DND-41 (cell line): Measurements from ENCODE around the gene FUOM.

Experiments
- ATAC-seq: fragments of 200-7000 bp; cut with Tn5 transposase; 3 replicates; pipeline ENCODE4 v1.9.1; 2021; ENCODE audit warnings: low read depth; ENCODE audit not compliant: insufficient read depth
- DNase-seq: peaks from one replicate; pipeline ENCODE4 v3.0.0-alpha.2; 2020
- H2AFZ ChIP-seq: 2 replicates; pipeline ENCODE4 v1.6.0; 2012; ENCODE audit warnings: low read depth, low read length
- H3K27ac ChIP-seq: 2 replicates; pipeline ENCODE4 v1.5.1; 2012; ENCODE audit warnings: low read length, inconsistent platforms
- H3K27me3 ChIP-seq: fragments of 200-600 bp; sonication (generic); 2 replicates; pipeline ENCODE4 v1.6.0; 2012; ENCODE audit warnings: low read length, mild to moderate bottlenecking, inconsistent platforms; ENCODE audit not compliant: insufficient read depth, poor library complexity
- H3K36me3 ChIP-seq: 2 replicates; pipeline ENCODE4 v1.5.1; 2012; ENCODE audit warnings: low read length, inconsistent platforms; ENCODE audit not compliant: insufficient read depth
- H3K4me1 ChIP-seq: 2 replicates; pipeline ENCODE4 v1.5.1; 2012; ENCODE audit warnings: mild to moderate bottlenecking, low read length; ENCODE audit not compliant: insufficient read depth
- H3K4me2 ChIP-seq: 2 replicates; pipeline ENCODE4 v1.6.0; 2012; ENCODE audit warnings: mild to moderate bottlenecking, moderate library complexity, low read length, inconsistent platforms; ENCODE audit not compliant: insufficient read depth
- H3K4me3 ChIP-seq, 2 experiments: fragments of 200-600 bp in 1 of 2; shearing (Covaris generic) in 1 of 2; 2 replicates each; pipeline ENCODE4 v1.5.1; 2012 to 2016; ENCODE audit warnings: inconsistent platforms in 2 of 2, low read length in 2 of 2, mild to moderate bottlenecking in 2 of 2, low read depth in 1 of 2, moderate library complexity in 1 of 2
- H3K79me2 ChIP-seq: 2 replicates; pipeline ENCODE4 v1.6.0; 2012; ENCODE audit warnings: low read length, inconsistent platforms; ENCODE audit not compliant: insufficient read depth
- H3K9ac ChIP-seq: 2 replicates; pipeline ENCODE4 v1.6.0; 2012; ENCODE audit warnings: low read depth, mild to moderate bottlenecking, inconsistent platforms, low read length, moderate library complexity
- H3K9me3 ChIP-seq: 2 replicates; pipeline ENCODE4 v1.5.1; 2012; ENCODE audit warnings: low read length, moderate library complexity, mild to moderate bottlenecking, inconsistent platforms; ENCODE audit not compliant: insufficient read depth, severe bottlenecking
- H4K20me1 ChIP-seq: 2 replicates; pipeline ENCODE4 v1.6.0; 2012; ENCODE audit warnings: low read length; ENCODE audit not compliant: insufficient read depth
- CTCF ChIP-seq: IDR thresholded peaks from 2 replicates; pipeline ENCODE4 v1.5.1; 2012; ENCODE audit warnings: borderline replicate concordance, low read length, moderate library complexity, mild to moderate bottlenecking; ENCODE audit not compliant: poor library complexity, severe bottlenecking; ENCODE audit errors: extremely low read depth
- EZH2 ChIP-seq: IDR thresholded peaks from 3 replicates; pipeline ENCODE4 v1.6.1; 2012; ENCODE audit warnings: borderline replicate concordance, low read depth, mild to moderate bottlenecking, moderate library complexity, low read length, inconsistent platforms; ENCODE audit not compliant: severe bottlenecking

FUOM gene

GRCh38 chr10:133316732-133317131 lies 41.1 kb downstream of the FUOM start:
- no peaks in the 10 kb centered on the region for H3K79me2 ChIP-seq
- no peak overlapping the region for H3K27ac ChIP-seq
- H3K4me2 ChIP-seq: no peak overlapping the region
- no peak for DNase-seq
- peaks cover 10% of the 10 kb centered on the region for H3K27me3 ChIP-seq
- ATAC-seq: no peak
- no peak overlapping the region for H2AFZ ChIP-seq
- H3K9me3 ChIP-seq: no peaks in the 10 kb centered on the region
- H3K36me3 ChIP-seq: peaks cover 12% of the 10 kb centered on the region
- no peak overlapping the region for H3K4me3 ChIP-seq
- H4K20me1 ChIP-seq: peaks cover 4% of the 10 kb centered on the region; the same call in 1 of the 2 replicates
- peaks cover 6% of the 10 kb centered on the region for H3K4me1 ChIP-seq
- no peak overlapping the region for H3K9ac ChIP-seq
- TF ChIP-seq EZH2: no peak
- TF ChIP-seq CTCF: no peak

GRCh38 chr10:133316266-133316665 lies 41.6 kb downstream of the FUOM start:
- peaks cover 6% of the 10 kb centered on the region for H3K4me1 ChIP-seq
- DNase-seq: no peak
- H4K20me1 ChIP-seq: peaks cover 4% of the 10 kb centered on the region; the same call in 1 of the 2 replicates
- H3K79me2 ChIP-seq: no peaks in the 10 kb centered on the region
- no peak overlapping the region for H3K9ac ChIP-seq
- no peak overlapping the region for H3K4me3 ChIP-seq
- peaks cover 10% of the 10 kb centered on the region for H3K27me3 ChIP-seq
- no peaks in the 10 kb centered on the region for H3K9me3 ChIP-seq
- H3K27ac ChIP-seq: no peak overlapping the region
- no peak for TF ChIP-seq CTCF
- no peak for TF ChIP-seq EZH2
- no peak overlapping the region for H3K4me2 ChIP-seq
- no peak overlapping the region for H2AFZ ChIP-seq
- ATAC-seq: no peak
- H3K36me3 ChIP-seq: peaks cover 17% of the 10 kb centered on the region

GRCh38 chr10:133315847-133316246 lies 42.0 kb downstream of the FUOM start:
- Histone ChIP-seq H3K27me3 (peaks cover 10% of the 10 kb centered on the region), H4K20me1 (peaks cover 4% of the 10 kb centered on the region; the same call in 1 of the 2 replicates), H3K4me1 (peaks cover 6% of the 10 kb centered on the region), H3K4me2 (no peak overlapping the region), H3K9ac (no peak overlapping the region), H3K4me3 (no peak overlapping the region), H3K27ac (no peak overlapping the region), H3K36me3 (peaks cover 19% of the 10 kb centered on the region), H3K79me2 (no peaks in the 10 kb centered on the region), H3K9me3 (no peaks in the 10 kb centered on the region), H2AFZ (no peak overlapping the region)
- DNase-seq (no peak), ATAC-seq (no peak)
- TF ChIP-seq CTCF (no peak), EZH2 (no peak)

GRCh38 chr10:133314911-133315310 lies 42.9 kb downstream of the FUOM start:
- no peak overlapping the region for H3K4me3 ChIP-seq
- H3K4me1 ChIP-seq: peaks cover 8% of the 10 kb centered on the region
- H4K20me1 ChIP-seq: peaks cover 12% of the 10 kb centered on the region; the same call in 1 of the 2 replicates
- no peak overlapping the region for H3K9ac ChIP-seq
- no peak overlapping the region for H2AFZ ChIP-seq
- TF ChIP-seq EZH2 (no peak), CTCF (no peak)
- DNase-seq: no peak
- no peak for ATAC-seq
- H3K27me3 ChIP-seq: peaks cover 10% of the 10 kb centered on the region
- no peak overlapping the region for H3K27ac ChIP-seq
- H3K9me3 ChIP-seq: no peaks in the 10 kb centered on the region
- peaks cover 28% of the 10 kb centered on the region for H3K36me3 ChIP-seq
- H3K79me2 ChIP-seq: no peaks in the 10 kb centered on the region
- H3K4me2 ChIP-seq: no peak overlapping the region
